ENCODE data around the gene LRFN2.

The LRFN2 gene

DNA sequence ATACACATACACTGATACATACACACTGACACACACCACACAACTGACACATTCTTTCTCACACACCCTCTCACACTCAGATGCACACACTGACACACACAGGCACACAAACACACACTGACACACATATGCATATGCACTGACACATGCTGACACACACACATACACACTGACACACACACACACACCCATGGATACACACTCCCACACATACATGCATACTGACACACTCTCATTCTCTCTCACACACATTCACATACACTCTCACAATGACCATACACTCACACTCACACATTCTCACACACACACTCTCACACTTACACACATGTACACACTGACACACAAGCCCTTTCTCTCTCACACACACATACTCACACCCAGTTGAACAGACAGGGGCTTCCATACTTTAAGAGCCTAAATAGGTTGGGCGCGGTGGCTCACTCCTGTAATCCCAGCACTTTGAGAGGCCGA is 236.4 kb downstream of the LRFN2 start:
- TF ChIP-seq, protein P1, sequence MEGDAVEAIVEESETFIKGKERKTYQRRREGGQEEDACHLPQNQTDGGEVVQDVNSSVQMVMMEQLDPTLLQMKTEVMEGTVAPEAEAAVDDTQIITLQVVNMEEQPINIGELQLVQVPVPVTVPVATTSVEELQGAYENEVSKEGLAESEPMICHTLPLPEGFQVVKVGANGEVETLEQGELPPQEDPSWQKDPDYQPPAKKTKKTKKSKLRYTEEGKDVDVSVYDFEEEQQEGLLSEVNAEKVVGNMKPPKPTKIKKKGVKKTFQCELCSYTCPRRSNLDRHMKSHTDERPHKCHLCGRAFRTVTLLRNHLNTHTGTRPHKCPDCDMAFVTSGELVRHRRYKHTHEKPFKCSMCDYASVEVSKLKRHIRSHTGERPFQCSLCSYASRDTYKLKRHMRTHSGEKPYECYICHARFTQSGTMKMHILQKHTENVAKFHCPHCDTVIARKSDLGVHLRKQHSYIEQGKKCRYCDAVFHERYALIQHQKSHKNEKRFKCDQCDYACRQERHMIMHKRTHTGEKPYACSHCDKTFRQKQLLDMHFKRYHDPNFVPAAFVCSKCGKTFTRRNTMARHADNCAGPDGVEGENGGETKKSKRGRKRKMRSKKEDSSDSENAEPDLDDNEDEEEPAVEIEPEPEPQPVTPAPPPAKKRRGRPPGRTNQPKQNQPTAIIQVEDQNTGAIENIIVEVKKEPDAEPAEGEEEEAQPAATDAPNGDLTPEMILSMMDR (IDR thresholded peaks at IDR 0.05; ENCODE audit: low read length, missing control alignments): no peak
- no peak for DNase-seq (ENCODE audit: low read depth)
- no peak overlapping the region for H3K4me3 ChIP-seq (replicated peaks; ENCODE audit: low read depth, low read length)

DNA sequence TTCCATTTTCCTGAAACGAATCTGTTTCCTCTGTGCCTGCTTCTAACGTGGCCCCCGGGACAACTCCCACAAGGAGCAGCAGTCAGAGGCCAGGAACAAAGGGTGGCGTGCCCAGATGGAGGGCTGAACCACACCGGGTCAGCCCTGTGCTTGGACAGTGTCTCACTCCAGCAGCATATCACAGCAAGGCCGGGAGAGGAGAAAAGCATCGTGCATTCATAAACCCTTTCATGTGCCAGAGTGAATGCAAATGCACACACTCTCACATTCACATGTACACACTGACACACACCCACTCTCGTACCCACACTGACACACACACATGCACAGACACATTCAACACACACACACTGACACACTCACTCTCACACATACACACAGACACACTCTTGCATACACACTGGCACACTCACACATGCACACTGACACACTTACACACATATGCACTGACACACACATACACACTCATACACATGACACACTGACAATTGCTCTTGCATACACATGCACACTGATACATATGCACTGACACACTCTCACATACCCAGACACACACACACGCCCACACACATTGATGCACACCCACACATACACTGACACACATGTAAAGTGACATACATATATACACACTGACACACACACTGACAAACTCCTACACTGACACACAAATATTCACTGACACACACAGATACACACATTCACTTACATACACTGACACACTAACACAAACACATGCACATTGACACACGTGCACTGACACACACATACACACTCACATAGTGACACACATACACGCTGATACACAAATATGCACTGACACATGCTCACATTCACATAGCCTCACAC is 237.0 kb downstream of the LRFN2 start:
- DNase-seq (ENCODE audit: low read depth): no peak
- no peak overlapping the region for H3K4me3 ChIP-seq (replicated peaks; ENCODE audit: low read depth, low read length)
- TF ChIP-seq, protein P1 (IDR thresholded peaks at IDR 0.05; ENCODE audit: low read length, missing control alignments): no peak

DNA sequence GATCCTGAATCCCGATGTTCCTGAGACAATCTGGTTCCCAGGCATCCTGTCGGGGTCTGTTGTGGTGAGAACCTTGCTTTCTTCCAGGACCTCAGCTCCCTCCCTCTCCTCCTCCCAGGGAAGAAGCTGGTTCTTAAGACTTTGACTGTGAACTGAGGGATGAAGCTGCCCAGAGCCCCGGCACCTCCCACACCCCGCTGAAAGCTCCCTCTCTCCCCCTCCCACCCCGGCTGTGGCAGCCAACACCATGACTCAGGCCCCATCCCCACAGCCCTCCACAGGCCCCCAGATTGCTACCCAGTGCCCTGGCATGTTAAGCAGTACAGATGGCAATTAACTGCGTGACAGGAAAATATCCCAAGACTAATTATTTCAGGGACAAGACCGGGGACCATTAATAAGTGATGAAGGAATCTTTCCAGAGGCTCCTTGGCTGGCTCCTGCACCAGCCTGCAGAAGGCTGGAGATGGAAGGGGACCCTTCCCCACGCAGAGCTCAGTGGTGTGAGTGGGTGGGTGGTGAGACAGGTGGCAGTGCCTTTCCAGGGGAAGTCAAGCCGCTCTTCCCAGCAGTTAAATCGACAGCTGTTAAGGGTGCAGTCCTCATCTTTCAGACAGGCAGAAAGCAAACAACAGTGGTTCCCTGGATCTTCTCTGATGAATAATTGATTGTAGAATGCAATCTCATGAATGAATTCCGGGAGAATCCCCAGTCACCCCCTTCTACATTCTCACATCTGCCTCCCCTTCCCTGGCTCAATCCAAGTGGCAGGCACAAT is 237.9 kb downstream of the LRFN2 start:
- H3K4me3 ChIP-seq (replicated peaks; ENCODE audit: low read depth, low read length): no peak overlapping the region
- peak; percentile 28 for DNase-seq (ENCODE audit: low read depth)
- TF ChIP-seq, protein P1 (IDR thresholded peaks at IDR 0.05; ENCODE audit: low read length, missing control alignments): no peak

DNA sequence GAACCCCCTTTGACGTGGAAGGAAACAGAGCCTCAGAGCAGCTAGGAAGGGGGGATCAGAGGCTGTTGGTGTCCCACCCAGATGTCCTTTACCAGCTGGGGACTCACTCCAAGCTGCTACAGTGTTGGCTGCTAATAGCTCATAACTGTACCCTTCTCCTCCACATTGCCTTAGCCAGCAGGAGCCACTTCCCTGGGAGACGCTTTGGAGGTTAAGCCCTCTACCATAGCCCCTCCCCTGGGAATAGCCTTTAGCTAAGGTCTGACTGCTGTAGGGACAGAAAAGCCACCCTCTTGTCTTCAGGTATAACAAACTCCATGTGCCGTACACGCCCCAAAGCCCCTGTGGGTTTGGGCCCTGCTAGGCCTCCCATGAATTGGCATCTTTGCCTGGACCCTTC is 238.6 kb downstream of the LRFN2 start:
- TF ChIP-seq, protein P1 (IDR thresholded peaks at IDR 0.05; ENCODE audit: low read length, missing control alignments): no peak
- H3K4me3 ChIP-seq (replicated peaks; ENCODE audit: low read depth, low read length): no peak overlapping the region
- no peak for DNase-seq (ENCODE audit: low read depth)

DNA sequence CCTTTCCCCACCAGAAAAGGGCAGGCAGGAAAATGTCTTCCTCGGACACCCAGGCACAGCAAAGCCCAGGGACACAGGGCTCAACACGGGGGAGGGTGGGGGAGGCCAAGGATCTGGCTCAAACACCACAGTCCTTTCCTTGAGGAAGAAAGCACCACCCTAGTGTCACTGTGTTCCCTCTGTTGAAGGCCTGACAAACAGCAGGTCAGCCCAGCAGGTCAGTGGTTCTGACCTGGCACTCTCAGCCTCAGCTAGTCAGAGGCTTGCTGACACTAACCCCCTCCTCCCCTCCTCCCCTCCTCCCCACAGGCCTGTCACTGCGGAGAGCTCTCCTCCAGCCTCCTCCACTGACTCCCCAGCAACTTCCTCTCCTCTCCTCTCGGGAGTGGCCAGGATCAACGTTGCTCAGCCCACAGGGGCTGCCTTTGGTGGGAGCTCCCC is 239.6 kb downstream of the LRFN2 start:
- no peak for DNase-seq (ENCODE audit: low read depth)

GRCh38 chr6:40346246-40346645 is 240.9 kb downstream of the LRFN2 start:
- no peak for DNase-seq (ENCODE audit: low read depth)
- TF ChIP-seq, protein P1 (IDR thresholded peaks at IDR 0.05; ENCODE audit: low read length, missing control alignments): no peak
- H3K4me3 ChIP-seq (replicated peaks; ENCODE audit: low read depth, low read length): no peak overlapping the region

More for the DNA sequence above, 239.6 kb downstream of the LRFN2 start:
- H3K4me3 ChIP-seq (replicated peaks; ENCODE audit: low read depth, low read length): no peak overlapping the region
- TF ChIP-seq, protein P1 (IDR thresholded peaks at IDR 0.05; ENCODE audit: low read length, missing control alignments): no peak

Measured in fibroblast of pulmonary artery (primary cell).